ENCODE data around the gene RFX1. TPM values are rescaled to one million over a fixed set of nuclear protein-coding genes. Genes with fewer than 3 reads are reported as not detected.

The RFX1 gene
- polyA plus RNA-seq, 4 donors, result 3.8 to 16.6 (median 5.5) TPM

DNA sequence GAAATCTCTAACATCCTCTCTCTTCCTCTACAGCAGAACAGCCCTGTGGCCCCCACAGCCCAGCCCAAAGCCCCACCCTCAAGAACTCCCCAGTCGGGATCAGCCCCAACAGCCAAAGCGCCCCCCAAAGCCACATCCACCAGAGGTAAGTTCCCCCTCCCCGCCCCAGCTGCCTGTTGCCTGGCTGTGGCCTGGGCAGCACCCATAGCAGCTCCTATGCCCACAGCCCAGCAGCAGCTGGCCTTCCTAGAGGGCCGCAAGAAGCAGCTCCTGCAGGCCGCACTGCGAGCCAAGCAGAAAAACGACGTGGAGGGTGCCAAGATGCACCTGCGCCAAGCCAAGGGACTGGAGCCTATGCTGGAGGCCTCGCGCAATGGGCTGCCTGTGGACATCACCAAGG, 85.6 kb downstream of the RFX1 start:
- 98 to 99% (median 99%) methylated on average over 11 of the region's 11 CpGs for WGBS, 3 donors
- no peaks in the 10 kb centered on the region for H3K4me1 ChIP-seq (ENCODE audit: control insufficient read depth in 3 of 3, insufficient read depth in 2 of 3, low read depth in 1 of 3, low read length in 2 of 3)
- DNase-seq (no peak), FAIRE-seq (no peak)
- H3K9me3 ChIP-seq (ENCODE audit: control insufficient read depth in 2 of 2, insufficient read depth in 1 of 2, low read depth in 1 of 2, low read length in 1 of 2), result peaks cover 0 to 11% of the 10 kb centered on the region in 2 donors
- no peak overlapping the region for H3K4me3 ChIP-seq (ENCODE audit: low read depth in 1 of 3, low read length in 3 of 3)
- H3K36me3 ChIP-seq (ENCODE audit: control insufficient read depth in 3 of 3, insufficient read depth in 2 of 3, low read depth in 1 of 3, low read length in 3 of 3), result peaks cover 8 to 88% (median 34%) of the 10 kb centered on the region in 3 donors
- H3K27me3 ChIP-seq (ENCODE audit: control insufficient read depth in 3 of 3, insufficient read depth in 3 of 3, low read length in 3 of 3), result no peaks in the 10 kb centered on the region
- H3K27ac ChIP-seq (ENCODE audit: low read depth in 1 of 3, low read length in 2 of 3), result no peak overlapping the region

DNA sequence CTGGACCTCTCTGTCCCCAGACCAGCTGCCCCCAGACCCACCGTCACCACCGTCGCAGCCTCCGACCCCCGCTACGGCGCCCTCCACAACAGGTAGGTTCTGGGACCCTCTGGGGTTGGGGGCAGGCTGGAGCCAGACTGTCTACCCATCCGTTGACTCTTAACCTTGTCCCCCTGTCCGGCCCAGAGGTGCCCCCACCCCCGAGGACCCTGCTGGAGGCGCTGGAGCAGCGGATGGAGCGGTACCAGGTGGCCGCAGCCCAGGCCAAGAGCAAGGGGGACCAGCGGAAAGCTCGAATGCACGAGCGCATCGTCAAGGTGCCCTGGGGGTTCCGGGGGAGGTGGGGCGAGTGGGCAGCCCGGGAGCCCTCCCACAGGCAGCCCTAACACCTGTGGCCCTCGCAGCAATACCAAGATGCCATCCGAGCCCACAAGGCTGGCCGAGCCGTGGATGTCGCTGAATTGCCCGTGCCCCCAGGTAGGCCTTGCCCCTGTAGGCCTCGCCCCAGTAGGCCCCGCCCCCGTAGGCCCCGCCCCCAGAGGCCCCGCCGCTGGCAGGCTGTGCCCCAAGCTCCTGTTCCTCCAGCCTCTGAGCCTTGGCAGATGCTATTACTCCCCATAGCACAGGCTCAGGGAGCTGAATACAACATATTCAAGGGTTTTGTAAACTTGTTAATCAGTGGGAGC, 87.3 kb downstream of the RFX1 start:
- peaks cover 8 to 86% (median 35%) of the 10 kb centered on the region in 3 donors for H3K36me3 ChIP-seq (ENCODE audit: control insufficient read depth in 3 of 3, insufficient read depth in 2 of 3, low read depth in 1 of 3, low read length in 3 of 3)
- H3K4me3 ChIP-seq (ENCODE audit: low read depth in 1 of 3, low read length in 3 of 3), result no peak overlapping the region
- DNase-seq (no peak), FAIRE-seq (no peak)
- WGBS, 3 donors, result 86 to 90% (median 90%) methylated on average over 25 to 34 of the region's 34 CpGs
- no peaks in the 10 kb centered on the region for H3K27me3 ChIP-seq (ENCODE audit: control insufficient read depth in 3 of 3, insufficient read depth in 3 of 3, low read length in 3 of 3)
- peaks cover 0 to 11% of the 10 kb centered on the region in 2 donors for H3K9me3 ChIP-seq (ENCODE audit: control insufficient read depth in 2 of 2, insufficient read depth in 1 of 2, low read depth in 1 of 2, low read length in 1 of 2)
- no peaks in the 10 kb centered on the region for H3K4me1 ChIP-seq (ENCODE audit: control insufficient read depth in 3 of 3, insufficient read depth in 2 of 3, low read depth in 1 of 3, low read length in 2 of 3)
- no peak overlapping the region for H3K27ac ChIP-seq (ENCODE audit: low read depth in 1 of 3, low read length in 2 of 3)

DNA sequence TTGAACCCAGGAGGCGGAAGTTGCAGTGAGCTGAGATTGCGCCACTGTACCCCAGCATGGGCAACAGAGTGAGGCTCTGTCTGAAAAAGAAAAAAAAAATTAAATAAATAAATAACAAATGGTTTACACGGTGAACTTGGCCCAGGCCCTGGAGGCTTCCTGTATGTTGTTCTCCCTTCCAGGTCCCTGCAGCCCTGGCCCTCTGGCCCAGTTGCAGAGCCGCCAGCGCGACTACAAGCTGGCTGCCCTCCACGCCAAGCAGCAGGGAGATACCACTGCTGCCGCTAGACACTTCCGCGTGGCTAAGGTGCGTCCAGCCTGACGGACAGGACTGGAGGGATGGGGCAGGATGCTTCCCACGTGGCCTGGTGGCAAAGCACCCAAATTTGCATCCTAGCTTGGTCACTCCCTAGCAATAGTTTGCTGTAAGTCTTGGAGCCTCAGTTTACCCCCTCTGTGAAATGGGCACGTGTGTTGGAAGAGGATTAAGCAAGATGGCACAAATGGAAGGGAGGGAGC, 88.2 kb downstream of the RFX1 start:
- 84 to 92% (median 86%) methylated on average over 14 of the region's 14 CpGs for WGBS, 3 donors
- Histone ChIP-seq H3K4me3 (ENCODE audit: low read depth in 1 of 3, low read length in 3 of 3) (no peak overlapping the region), H3K9me3 (ENCODE audit: control insufficient read depth in 2 of 2, insufficient read depth in 1 of 2, low read depth in 1 of 2, low read length in 1 of 2) (peaks cover 0 to 11% of the 10 kb centered on the region in 2 donors), H3K27ac (ENCODE audit: low read depth in 1 of 3, low read length in 2 of 3) (no peak overlapping the region), H3K27me3 (ENCODE audit: control insufficient read depth in 3 of 3, insufficient read depth in 3 of 3, low read length in 3 of 3) (no peaks in the 10 kb centered on the region), H3K4me1 (ENCODE audit: control insufficient read depth in 3 of 3, insufficient read depth in 2 of 3, low read depth in 1 of 3, low read length in 2 of 3) (no peaks in the 10 kb centered on the region), H3K36me3 (ENCODE audit: control insufficient read depth in 3 of 3, insufficient read depth in 2 of 3, low read depth in 1 of 3, low read length in 3 of 3) (peaks cover 14 to 87% (median 37%) of the 10 kb centered on the region in 3 donors)
- no peak for FAIRE-seq
- DNase-seq, result no peak

DNA sequence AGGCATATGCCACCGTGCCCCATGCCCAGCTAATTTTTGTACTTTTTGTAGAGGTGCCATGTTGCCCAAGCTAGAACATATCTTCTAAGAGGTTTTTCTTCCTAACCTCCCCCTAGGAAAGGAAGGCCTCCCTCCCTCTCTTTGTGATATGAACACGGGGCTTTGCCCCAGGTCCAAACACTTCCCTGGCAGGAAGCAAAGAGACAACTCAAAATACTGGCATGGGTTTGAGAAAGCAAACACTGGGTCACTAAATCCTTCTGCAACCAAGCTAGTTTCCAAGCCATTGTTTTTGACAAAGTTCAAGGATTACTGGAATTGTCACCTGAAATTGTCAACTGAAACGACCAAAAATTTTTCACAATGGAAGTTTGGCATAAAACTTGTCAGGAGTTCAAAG, 91.3 kb downstream of the RFX1 start:
- H3K27ac ChIP-seq (ENCODE audit: low read depth in 1 of 3, low read length in 2 of 3), result no peak overlapping the region
- H3K27me3 ChIP-seq (ENCODE audit: control insufficient read depth in 3 of 3, insufficient read depth in 3 of 3, low read length in 3 of 3), result no peaks in the 10 kb centered on the region
- no peaks in the 10 kb centered on the region for H3K9me3 ChIP-seq (ENCODE audit: control insufficient read depth in 2 of 2, insufficient read depth in 1 of 2, low read depth in 1 of 2, low read length in 1 of 2)
- WGBS, 3 donors, result 77 to 85% (median 85%) methylated on average over 3 of the region's 3 CpGs
- peaks cover 0 to 3% (median 0%) of the 10 kb centered on the region in 3 donors for H3K4me1 ChIP-seq (ENCODE audit: control insufficient read depth in 3 of 3, insufficient read depth in 2 of 3, low read depth in 1 of 3, low read length in 2 of 3)
- peaks cover 5 to 82% (median 34%) of the 10 kb centered on the region in 3 donors for H3K36me3 ChIP-seq (ENCODE audit: control insufficient read depth in 3 of 3, insufficient read depth in 2 of 3, low read depth in 1 of 3, low read length in 3 of 3)
- no peak overlapping the region for H3K4me3 ChIP-seq (ENCODE audit: low read depth in 1 of 3, low read length in 3 of 3)
- FAIRE-seq (no peak), DNase-seq (no peak)

DNA sequence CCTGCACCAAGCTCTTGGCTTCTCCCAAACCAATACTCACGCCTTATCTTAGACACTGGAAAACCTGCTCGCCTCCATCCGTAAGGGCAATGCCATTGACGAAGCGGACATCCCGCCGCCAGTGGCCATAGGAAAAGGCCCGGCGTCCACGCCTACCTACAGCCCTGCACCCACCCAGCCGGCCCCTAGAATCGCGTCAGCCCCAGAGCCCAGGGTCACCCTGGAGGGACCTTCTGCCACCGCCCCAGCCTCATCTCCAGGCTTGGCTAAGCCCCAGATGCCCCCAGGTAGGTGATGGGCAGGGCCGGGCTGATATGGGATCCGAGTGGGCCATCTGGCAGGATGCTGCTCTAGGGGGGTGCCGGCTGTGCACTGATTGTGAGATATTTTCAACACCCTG, 92.8 kb downstream of the RFX1 start:
- FAIRE-seq (no peak), DNase-seq (no peak)
- Histone ChIP-seq H3K27ac (ENCODE audit: low read depth in 1 of 3, low read length in 2 of 3) (no peak overlapping the region), H3K9me3 (ENCODE audit: control insufficient read depth in 2 of 2, insufficient read depth in 1 of 2, low read depth in 1 of 2, low read length in 1 of 2) (no peaks in the 10 kb centered on the region), H3K36me3 (ENCODE audit: control insufficient read depth in 3 of 3, insufficient read depth in 2 of 3, low read depth in 1 of 3, low read length in 3 of 3) (peaks cover 5 to 77% (median 25%) of the 10 kb centered on the region in 3 donors), H3K27me3 (ENCODE audit: control insufficient read depth in 3 of 3, insufficient read depth in 3 of 3, low read length in 3 of 3) (no peaks in the 10 kb centered on the region), H3K4me1 (ENCODE audit: control insufficient read depth in 3 of 3, insufficient read depth in 2 of 3, low read depth in 1 of 3, low read length in 2 of 3) (peaks cover 0 to 6% (median 0%) of the 10 kb centered on the region in 3 donors), H3K4me3 (ENCODE audit: low read depth in 1 of 3, low read length in 3 of 3) (peak overlapping the region in 1 of 3 donors; percentile 0)
- WGBS, 3 donors, result 91 to 95% (median 92%) methylated on average over 17 of the region's 17 CpGs

Other genes with a start within 250 kb of the RFX1 start
- 10 to 100 TPM; 12.3 to 41.3 (median 15.8) TPM for gene MRI1, start 241.8 kb downstream of the RFX1 start, polyA plus RNA-seq
- 100 to 1,000 TPM; 104 to 126 (median 118) TPM for gene C19orf53, start 231.9 kb downstream of the RFX1 start, polyA plus RNA-seq
- 1 to 10 TPM in 3 of 4 donors, under 1 TPM in 1; 0.45 to 4.0 (median 1.8) TPM for gene ZSWIM4, start 210.9 kb downstream of the RFX1 start, polyA plus RNA-seq
- 1 to 10 TPM in 1 of 4 donors, under 1 TPM in 1, not detected in 2; 0.45 to 1.0 TPM for gene NANOS3, start 129.2 kb downstream of the RFX1 start, polyA plus RNA-seq
- gene BRME1, start 100.2 kb downstream of the RFX1 start, polyA plus RNA-seq, result 10 to 100 TPM in 2 of 4 donors, 1 to 10 TPM in 2; 3.5 to 67.1 (median 25.9) TPM
- gene CC2D1A, start 100.1 kb downstream of the RFX1 start, polyA plus RNA-seq, result 100 to 1,000 TPM in 2 of 4 donors, 10 to 100 TPM in 2; 38.2 to 199 (median 103) TPM
- 1 to 10 TPM in 1 of 4 donors, under 1 TPM in 1, not detected in 2; 0.41 to 1.7 TPM for gene PODNL1, start 67.9 kb downstream of the RFX1 start, polyA plus RNA-seq
- gene DCAF15, start 53.8 kb downstream of the RFX1 start, polyA plus RNA-seq, result 10 to 100 TPM; 14.1 to 26.8 (median 20.9) TPM
- under 1 TPM in 1 of 4 donors, not detected in 3; 0.68 TPM for gene RLN3, start 21.8 kb upstream of the RFX1 start, polyA plus RNA-seq
- 1 to 10 TPM in 3 of 4 donors, under 1 TPM in 1; 0.45 to 5.6 (median 3.1) TPM for gene IL27RA, start 25.4 kb upstream of the RFX1 start, polyA plus RNA-seq
- gene PALM3, start 55.8 kb upstream of the RFX1 start, polyA plus RNA-seq, result 10 to 100 TPM in 1 of 4 donors, 1 to 10 TPM in 3; 1.6 to 28.2 (median 2.6) TPM
- 10 to 100 TPM; 13.0 to 60.4 (median 22.9) TPM for gene MISP3, start 66.5 kb upstream of the RFX1 start, polyA plus RNA-seq
- gene C19orf67, start 79.5 kb upstream of the RFX1 start, polyA plus RNA-seq, result under 1 TPM in 1 of 4 donors, not detected in 3; 0.07 TPM
- gene SAMD1, start 84.4 kb upstream of the RFX1 start, polyA plus RNA-seq, result 10 to 100 TPM; 19.7 to 45.4 (median 32.0) TPM
- gene PRKACA, start 111.4 kb upstream of the RFX1 start, polyA plus RNA-seq, result 10 to 100 TPM; 34.7 to 66.1 (median 44.1) TPM
- gene ASF1B, start 130.3 kb upstream of the RFX1 start, polyA plus RNA-seq, result 10 to 100 TPM in 2 of 4 donors, 1 to 10 TPM in 2; 3.1 to 26.2 (median 10.3) TPM
- gene ADGRL1, start 199.8 kb upstream of the RFX1 start, polyA plus RNA-seq, result 10 to 100 TPM; 11.1 to 22.7 (median 15.7) TPM